ENCODE measurements around the gene SLC25A42. TPM values are rescaled to one million over a fixed set of nuclear protein-coding genes. Genes with fewer than 3 reads are reported as not detected.

The SLC25A42 gene
- total RNA-seq, 2 donors from 2014 or later, result 10.3 to 14.4 TPM

DNA sequence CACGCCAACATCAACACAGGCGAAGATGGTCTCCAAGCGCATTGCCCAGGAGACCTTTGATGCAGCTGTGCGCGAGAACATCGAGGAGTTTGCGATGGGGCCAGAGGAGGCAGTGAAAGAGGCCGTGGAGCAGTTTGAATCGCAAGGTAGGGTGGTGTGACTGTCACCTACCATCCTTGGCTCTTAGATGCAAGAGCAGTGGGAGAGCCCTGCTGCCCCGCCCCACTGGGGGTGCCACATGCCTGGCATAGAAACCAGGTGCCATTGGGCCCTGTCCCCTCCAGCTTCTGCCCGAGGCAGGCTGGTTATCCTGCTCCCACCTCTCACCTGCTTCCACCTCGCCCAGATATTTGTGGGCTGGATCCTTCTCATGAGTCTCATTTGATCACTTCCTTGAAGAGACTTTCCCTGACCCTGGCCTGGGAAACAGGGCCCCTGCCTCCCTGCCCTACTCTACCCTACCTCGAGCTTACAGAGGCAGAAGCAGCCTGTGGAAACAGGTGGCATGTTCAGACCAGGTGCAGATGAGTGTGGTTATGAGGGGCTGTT is 21.0 kb upstream of the SLC25A42 start:
- DNase-seq (ENCODE audit: low spot score), result no peak
- no peaks in the 10 kb centered on the region for H3K9me3 ChIP-seq
- H3K4me3 ChIP-seq, result no peak overlapping the region
- H3K27ac ChIP-seq, result no peak overlapping the region
- H3K4me1 ChIP-seq, result peaks cover 0 to 6% of the 10 kb centered on the region in 2 donors
- H3K36me3 ChIP-seq, result peaks cover 16% of the 10 kb centered on the region
- TF ChIP-seq, protein P1, sequence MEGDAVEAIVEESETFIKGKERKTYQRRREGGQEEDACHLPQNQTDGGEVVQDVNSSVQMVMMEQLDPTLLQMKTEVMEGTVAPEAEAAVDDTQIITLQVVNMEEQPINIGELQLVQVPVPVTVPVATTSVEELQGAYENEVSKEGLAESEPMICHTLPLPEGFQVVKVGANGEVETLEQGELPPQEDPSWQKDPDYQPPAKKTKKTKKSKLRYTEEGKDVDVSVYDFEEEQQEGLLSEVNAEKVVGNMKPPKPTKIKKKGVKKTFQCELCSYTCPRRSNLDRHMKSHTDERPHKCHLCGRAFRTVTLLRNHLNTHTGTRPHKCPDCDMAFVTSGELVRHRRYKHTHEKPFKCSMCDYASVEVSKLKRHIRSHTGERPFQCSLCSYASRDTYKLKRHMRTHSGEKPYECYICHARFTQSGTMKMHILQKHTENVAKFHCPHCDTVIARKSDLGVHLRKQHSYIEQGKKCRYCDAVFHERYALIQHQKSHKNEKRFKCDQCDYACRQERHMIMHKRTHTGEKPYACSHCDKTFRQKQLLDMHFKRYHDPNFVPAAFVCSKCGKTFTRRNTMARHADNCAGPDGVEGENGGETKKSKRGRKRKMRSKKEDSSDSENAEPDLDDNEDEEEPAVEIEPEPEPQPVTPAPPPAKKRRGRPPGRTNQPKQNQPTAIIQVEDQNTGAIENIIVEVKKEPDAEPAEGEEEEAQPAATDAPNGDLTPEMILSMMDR (IDR thresholded peaks at IDR 0.05), result no peak
- no peaks in the 10 kb centered on the region for H3K27me3 ChIP-seq

DNA sequence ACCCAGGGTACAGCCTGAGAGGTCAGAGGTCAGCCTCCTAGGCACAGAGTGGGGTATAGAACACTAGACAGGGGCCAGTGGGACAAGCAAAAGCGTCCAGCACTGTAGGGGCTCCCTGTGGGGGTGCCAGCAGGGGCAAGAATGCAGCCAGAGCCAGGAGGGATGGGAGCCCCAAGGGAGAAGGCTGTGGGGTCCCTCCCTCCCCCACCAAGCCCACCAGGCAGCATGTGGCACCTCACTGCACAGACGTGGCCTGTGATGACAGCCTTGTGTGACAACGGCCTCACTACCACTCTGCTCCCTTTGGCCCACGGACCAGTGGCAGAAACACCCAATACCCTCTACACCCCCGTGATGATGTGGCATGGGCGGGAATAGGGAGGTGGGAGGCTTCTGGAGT is 20.3 kb upstream of the SLC25A42 start:
- Histone ChIP-seq H3K36me3 (peaks cover 16% of the 10 kb centered on the region), H3K27ac (no peak overlapping the region), H3K4me1 (peaks cover 0 to 6% of the 10 kb centered on the region in 2 donors), H3K4me3 (no peak overlapping the region), H3K27me3 (no peaks in the 10 kb centered on the region), H3K9me3 (no peaks in the 10 kb centered on the region)
- TF ChIP-seq, protein P1 (IDR thresholded peaks at IDR 0.05), result no peak
- no peak for DNase-seq (ENCODE audit: low spot score)

DNA sequence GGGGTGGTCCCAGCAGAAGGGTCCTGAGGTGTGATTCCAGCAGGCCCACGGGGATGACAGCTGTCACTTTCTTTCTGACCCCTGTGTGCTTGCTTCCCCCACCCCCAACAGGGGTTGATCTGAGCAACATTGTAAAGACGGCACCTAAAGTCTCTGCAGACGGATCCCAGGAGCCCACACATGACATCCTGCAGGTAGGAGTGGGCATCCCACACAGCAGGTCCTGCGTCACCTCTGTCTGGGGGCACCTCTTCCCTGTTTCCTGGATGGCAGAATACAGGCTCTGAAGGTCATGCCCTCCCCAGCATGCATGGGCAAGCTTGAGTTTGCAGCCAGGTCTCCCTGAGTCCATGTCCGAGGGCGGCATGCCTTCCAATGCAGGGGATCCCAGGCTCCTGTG is 19.9 kb upstream of the SLC25A42 start:
- Histone ChIP-seq H3K27me3 (no peaks in the 10 kb centered on the region), H3K4me3 (no peak overlapping the region), H3K4me1 (peaks cover 0 to 6% of the 10 kb centered on the region in 2 donors), H3K36me3 (peaks cover 16% of the 10 kb centered on the region), H3K9me3 (no peaks in the 10 kb centered on the region), H3K27ac (no peak overlapping the region)
- DNase-seq (ENCODE audit: low spot score), result no peak
- TF ChIP-seq, protein P1 (IDR thresholded peaks at IDR 0.05), result no peak

DNA sequence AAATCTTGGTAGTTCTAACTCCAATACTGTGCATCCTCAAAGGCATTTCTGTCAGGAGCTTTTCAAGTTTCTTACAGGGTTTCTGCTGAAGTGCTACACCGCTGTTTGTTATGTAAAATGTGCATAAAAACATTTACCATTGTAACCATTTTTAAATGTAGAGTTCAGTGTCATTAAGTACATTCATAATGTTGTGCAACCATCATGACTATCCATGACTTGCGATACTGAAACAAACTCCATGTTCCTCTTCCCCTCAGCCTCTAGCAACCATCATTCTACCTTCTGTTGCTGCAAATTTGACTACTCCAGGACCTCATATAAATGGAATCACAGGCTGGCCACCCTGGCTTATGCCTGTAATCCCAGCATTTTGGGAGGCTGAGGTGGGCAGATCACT is 14.4 kb upstream of the SLC25A42 start:
- Histone ChIP-seq H3K27me3 (no peaks in the 10 kb centered on the region), H3K27ac (no peak overlapping the region), H3K9me3 (no peaks in the 10 kb centered on the region), H3K4me3 (no peak overlapping the region), H3K4me1 (no peaks in the 10 kb centered on the region), H3K36me3 (peaks cover 30% of the 10 kb centered on the region)
- TF ChIP-seq, protein P1 (IDR thresholded peaks at IDR 0.05), result no peak
- no peak for DNase-seq (ENCODE audit: low spot score)

DNA sequence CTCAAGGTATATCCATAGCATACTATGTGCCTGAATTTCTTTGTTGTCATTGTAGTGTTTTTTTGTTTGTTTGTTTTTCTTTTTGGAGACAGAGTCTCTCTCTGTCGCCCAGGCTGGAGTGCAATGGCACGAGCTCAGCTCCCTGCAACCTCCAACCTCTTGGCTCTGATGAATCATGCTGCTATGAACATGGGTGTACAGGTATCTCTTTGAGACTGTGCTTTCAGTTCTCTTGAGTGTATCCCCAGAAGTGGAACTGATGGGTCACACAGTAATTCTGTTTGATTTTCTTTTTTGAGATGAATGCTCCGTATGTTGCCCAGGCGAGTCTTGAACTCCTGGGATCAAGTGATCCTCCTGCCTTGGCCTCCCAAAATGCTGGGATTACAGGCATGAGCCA is 13.7 kb upstream of the SLC25A42 start:
- Histone ChIP-seq H3K27me3 (no peaks in the 10 kb centered on the region), H3K27ac (no peak overlapping the region), H3K4me3 (no peak overlapping the region), H3K36me3 (peaks cover 33% of the 10 kb centered on the region), H3K4me1 (no peaks in the 10 kb centered on the region), H3K9me3 (no peaks in the 10 kb centered on the region)
- TF ChIP-seq, protein P1 (IDR thresholded peaks at IDR 0.05), result no peak
- no peak for DNase-seq (ENCODE audit: low spot score)

DNA sequence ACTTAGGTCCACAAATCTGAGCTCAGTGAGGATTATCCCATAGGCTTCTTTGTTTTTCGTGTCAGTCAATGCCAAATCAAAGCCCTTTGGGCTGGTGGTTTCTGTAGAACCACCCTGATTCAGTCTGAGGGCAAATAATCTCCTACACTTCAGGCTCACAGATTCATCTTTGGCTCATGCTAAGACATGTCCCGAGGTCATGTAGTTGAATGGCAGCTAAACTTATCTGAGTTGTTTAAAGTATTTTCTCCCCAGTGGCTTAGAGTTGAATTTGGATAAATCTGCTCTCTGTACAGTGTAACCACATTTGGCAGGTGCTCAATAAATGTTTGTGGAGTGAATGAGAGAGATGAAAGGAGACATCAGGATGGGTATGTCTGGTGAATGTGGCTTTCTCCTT is 13.1 kb upstream of the SLC25A42 start:
- H3K27ac ChIP-seq, result no peak overlapping the region
- H3K36me3 ChIP-seq, result peaks cover 39% of the 10 kb centered on the region
- no peak for DNase-seq (ENCODE audit: low spot score)
- H3K4me1 ChIP-seq, result no peaks in the 10 kb centered on the region
- H3K27me3 ChIP-seq, result no peaks in the 10 kb centered on the region
- no peaks in the 10 kb centered on the region for H3K9me3 ChIP-seq
- TF ChIP-seq, protein P1 (IDR thresholded peaks at IDR 0.05), result no peak
- no peak overlapping the region for H3K4me3 ChIP-seq

Data from right atrium auricular region (tissue), 2 donors.